Measurements from ENCODE around the gene KCNJ12. TPM values are rescaled to one million over a fixed set of nuclear protein-coding genes. Genes with fewer than 3 reads are reported as not detected.

The KCNJ12 gene
- total RNA-seq: under 0.01 and 0.09 TPM in 2 replicates

GRCh38 chr17:21376081-21376758 lies at the start of gene KCNJ12:
Gene KCNJ12, plus strand, starts transcription at chr17:21376357. Its CDS starts 38,986 bp downstream, at chr17:21415343.

Other genes starting within 250 kb of the KCNJ12 start
- 13.4 and 18.7 TPM in 2 replicates for gene DHRS7B, start 249.4 kb upstream of the KCNJ12 start, total RNA-seq
- 16.1 and 17.9 TPM in 2 replicates for gene TMEM11, start 162.2 kb upstream of the KCNJ12 start, total RNA-seq
- 2.6 TPM in 2 replicates for gene NATD1, start 122.9 kb upstream of the KCNJ12 start, total RNA-seq
- 9.5 and 12.8 TPM in 2 replicates for gene MAP2K3, start 91.6 kb upstream of the KCNJ12 start, total RNA-seq